Activated CD4-positive, alpha-beta T cell treated with anti-CD3 and anti-CD28 coated beads for 36 hours (primary cell): Measurements from ENCODE around the gene TTC7B. TPM values are rescaled to one million over a fixed set of nuclear protein-coding genes. Genes with fewer than 3 reads are reported as not detected.
A peak's percentile ranks its signal among the peaks of the same experiment; 100 is the strongest.

Experiments
- ATAC-seq: fragments of 200-7000 bp; cut with Tn5 transposase; one replicate; pipeline ENCODE4 v1.10.0; 2021; ENCODE audit warnings: mild to moderate bottlenecking, moderate library complexity
- CTCF ChIA-PET: fragments of 350-600 bp; sonication (Branson Sonifier 250); formaldehyde crosslinking; loops from one replicate; lab custom pipeline; 2021; ENCODE audit warnings: antibody characterized with exemption; lab: Charles Lee
- POLR2A ChIA-PET: fragments of 350-600 bp; sonication (Branson Sonifier 250); formaldehyde crosslinking; loops from one replicate; lab custom pipeline; 2021; ENCODE audit warnings: antibody characterized with exemption, inconsistent platforms; lab: Charles Lee
- DNase-seq: peaks from one replicate; pipeline ENCODE4 v3.0.0-alpha.2; 2020
- H3K27ac Mint-ChIP-seq: one replicate; pipeline ENCODE4 v1.8.0; 2021; ENCODE audit warnings: mixed read lengths
- H3K27me3 Mint-ChIP-seq: one replicate; pipeline ENCODE4 v1.8.0; 2021; ENCODE audit warnings: mixed read lengths
- H3K36me3 Mint-ChIP-seq: one replicate; pipeline ENCODE4 v1.8.0; 2021; ENCODE audit warnings: low read depth, mixed read lengths
- H3K4me1 Mint-ChIP-seq: one replicate; pipeline ENCODE4 v1.8.0; 2021; ENCODE audit warnings: mixed read lengths
- H3K4me3 Mint-ChIP-seq: one replicate; pipeline ENCODE4 v1.8.0; 2021; ENCODE audit warnings: mild to moderate bottlenecking, moderate library complexity, mixed read lengths
- H3K9me3 Mint-ChIP-seq: one replicate; pipeline ENCODE4 v1.8.0; 2021; ENCODE audit warnings: low read depth, mixed read lengths
- intact Hi-C, 2 experiments: fragments of 100-400 bp; cut with DNase I in 1 of 2; cut with micrococcal nuclease in 1 of 2; formaldehyde crosslinking; loops; one replicate each; pipeline versions ENCODE4 v1.14.2 to v1.15.1; 2022 to 2024; cut with DNase I, micrococcal nuclease
- total RNA-seq, 2 experiments: library from RNA; stranded (reverse); gene quantifications; one replicate each; pipeline ENCODE4 v1.2.3, GENCODE V29; 2021

TTC7B gene
- total RNA-seq, 2 experiments from 2014 or later, result 5.8 to 8.2 TPM

DNA sequence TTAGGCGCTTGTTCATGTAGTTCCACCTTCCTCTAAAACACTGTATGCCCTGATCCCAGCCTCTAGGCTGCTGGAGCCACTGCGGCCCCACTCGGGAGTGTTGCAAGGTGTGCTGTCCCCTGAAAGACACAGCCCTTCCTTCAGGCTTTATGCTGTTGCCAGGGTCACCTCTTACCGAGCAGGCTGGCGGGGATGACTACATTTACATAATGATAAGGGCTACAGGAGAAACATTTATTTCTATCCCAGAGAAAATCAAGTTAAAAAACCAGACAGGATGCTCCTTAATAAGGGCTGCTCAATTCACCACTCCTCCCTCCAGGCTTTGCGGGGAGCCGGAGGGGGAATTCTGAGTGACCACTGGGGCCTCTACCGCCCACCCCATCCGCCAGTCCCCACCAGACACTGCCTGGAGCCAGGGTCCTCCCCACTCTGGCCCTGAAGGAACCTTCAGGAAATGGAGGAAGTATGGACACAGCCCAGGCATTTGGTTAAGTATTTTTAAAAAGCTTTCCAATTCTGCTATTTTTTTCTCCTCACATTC lies 200.6 kb downstream of the TTC7B start:
- Mint-ChIP-seq H3K36me3 (no peaks in the 10 kb centered on the region), H3K27me3 (no peaks in the 10 kb centered on the region), H3K27ac (no peak overlapping the region), H3K4me1 (no peaks in the 10 kb centered on the region), H3K4me3 (no peak overlapping the region), H3K9me3 (no peaks in the 10 kb centered on the region)
- no peak for DNase-seq
- CTCF ChIA-PET, result interaction anchor here (0.6 to 1.0 kb wide), 4 partner anchors 81 to 396 kb away, joined by 3 to 4 read pairs (median 4); no protein-coding TSS in a partner anchor
- ATAC-seq, result no peak
- POLR2A ChIA-PET, result no interaction called here
- intact Hi-C loops, result no loop called here

- ChIA-PET CTCF (interaction anchor here (0.6 to 1.6 kb wide), 4 partner anchors 24 to 395 kb away, joined by 3 to 4 read pairs (median 4); no protein-coding TSS in a partner anchor), POLR2A (no interaction called here)
- Mint-ChIP-seq H3K4me3 (no peak overlapping the region), H3K27me3 (no peaks in the 10 kb centered on the region), H3K9me3 (no peaks in the 10 kb centered on the region), H3K27ac (no peak overlapping the region), H3K36me3 (no peaks in the 10 kb centered on the region), H3K4me1 (no peaks in the 10 kb centered on the region)
- ATAC-seq, result no peak
- no peak for DNase-seq
- intact Hi-C loops, result no loop called here
Measured at GRCh38 chr14:90614696-90615516, 201.3 kb downstream of the TTC7B start.

GRCh38 chr14:90613997-90614396 lies 202.2 kb downstream of the TTC7B start:
- no peaks in the 10 kb centered on the region for H3K9me3 Mint-ChIP-seq
- H3K27me3 Mint-ChIP-seq, result no peaks in the 10 kb centered on the region
- POLR2A ChIA-PET, result no interaction called here
- intact Hi-C loops, result no loop called here
- no peak overlapping the region for H3K4me3 Mint-ChIP-seq
- ATAC-seq (no peak), DNase-seq (no peak)
- no peak overlapping the region for H3K27ac Mint-ChIP-seq
- H3K4me1 Mint-ChIP-seq, result no peaks in the 10 kb centered on the region
- no peaks in the 10 kb centered on the region for H3K36me3 Mint-ChIP-seq
- CTCF ChIA-PET, result interaction anchor here (0.8 to 1.6 kb wide), 3 partner anchors 23 to 82 kb away, joined by 4 to 5 read pairs (median 4); no protein-coding TSS in a partner anchor

GRCh38 chr14:90613453-90613852 lies 202.8 kb downstream of the TTC7B start:
- POLR2A ChIA-PET, result no interaction called here
- Mint-ChIP-seq H3K4me3 (no peak overlapping the region), H3K9me3 (no peaks in the 10 kb centered on the region), H3K27ac (no peak overlapping the region), H3K36me3 (no peaks in the 10 kb centered on the region), H3K27me3 (no peaks in the 10 kb centered on the region), H3K4me1 (no peaks in the 10 kb centered on the region)
- DNase-seq (no peak), ATAC-seq (no peak)
- CTCF ChIA-PET, result interaction anchor here (0.8 to 1.6 kb wide), 3 partner anchors 23 to 83 kb away, joined by 4 to 5 read pairs (median 4); no protein-coding TSS in a partner anchor
- intact Hi-C loops, result no loop called here

- Mint-ChIP-seq H3K4me1 (no peaks in the 10 kb centered on the region), H3K27me3 (no peaks in the 10 kb centered on the region), H3K4me3 (no peak overlapping the region), H3K36me3 (no peaks in the 10 kb centered on the region), H3K9me3 (no peaks in the 10 kb centered on the region), H3K27ac (no peak overlapping the region)
- ChIA-PET POLR2A (no interaction called here), CTCF (no interaction called here)
- DNase-seq (no peak), ATAC-seq (no peak)
- intact Hi-C loops, result no loop called here
Measured at GRCh38 chr14:90612801-90613200, 203.4 kb downstream of the TTC7B start.

DNA sequence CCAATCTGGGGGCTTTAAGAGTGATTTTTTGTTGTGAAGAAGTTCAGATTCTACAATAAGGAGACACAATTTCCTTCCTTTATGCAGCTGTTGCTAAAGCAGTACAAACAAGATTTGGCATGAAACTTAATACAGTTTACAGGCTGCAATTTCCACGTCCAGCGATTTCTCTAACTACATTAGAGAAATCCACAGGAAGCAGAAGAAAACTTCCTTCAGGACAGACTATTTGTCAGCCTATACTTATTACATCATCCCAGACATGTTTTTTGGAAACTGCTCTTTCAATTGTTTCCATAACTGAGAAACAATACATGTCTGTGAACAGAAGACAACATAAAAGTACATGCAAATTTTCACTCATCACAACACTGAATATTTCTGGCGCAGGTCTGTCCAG lies 204.3 kb downstream of the TTC7B start:
- Mint-ChIP-seq H3K4me1 (no peaks in the 10 kb centered on the region), H3K9me3 (no peaks in the 10 kb centered on the region), H3K27ac (no peak overlapping the region), H3K36me3 (no peaks in the 10 kb centered on the region), H3K4me3 (no peak overlapping the region), H3K27me3 (no peaks in the 10 kb centered on the region)
- POLR2A ChIA-PET, result no interaction called here
- DNase-seq (no peak), ATAC-seq (no peak)
- CTCF ChIA-PET, result no interaction called here
- intact Hi-C loops, result no loop called here

- no peak overlapping the region for H3K27ac Mint-ChIP-seq
- H3K27me3 Mint-ChIP-seq, result no peaks in the 10 kb centered on the region
- H3K4me1 Mint-ChIP-seq, result no peaks in the 10 kb centered on the region
- DNase-seq (no peak), ATAC-seq (no peak)
- H3K9me3 Mint-ChIP-seq, result no peaks in the 10 kb centered on the region
- intact Hi-C loops, result no loop called here
- H3K4me3 Mint-ChIP-seq, result no peak overlapping the region
- H3K36me3 Mint-ChIP-seq, result no peaks in the 10 kb centered on the region
- POLR2A ChIA-PET, result no interaction called here
- CTCF ChIA-PET, result no interaction called here
Measured at GRCh38 chr14:90611501-90611900, 204.7 kb downstream of the TTC7B start.

DNA sequence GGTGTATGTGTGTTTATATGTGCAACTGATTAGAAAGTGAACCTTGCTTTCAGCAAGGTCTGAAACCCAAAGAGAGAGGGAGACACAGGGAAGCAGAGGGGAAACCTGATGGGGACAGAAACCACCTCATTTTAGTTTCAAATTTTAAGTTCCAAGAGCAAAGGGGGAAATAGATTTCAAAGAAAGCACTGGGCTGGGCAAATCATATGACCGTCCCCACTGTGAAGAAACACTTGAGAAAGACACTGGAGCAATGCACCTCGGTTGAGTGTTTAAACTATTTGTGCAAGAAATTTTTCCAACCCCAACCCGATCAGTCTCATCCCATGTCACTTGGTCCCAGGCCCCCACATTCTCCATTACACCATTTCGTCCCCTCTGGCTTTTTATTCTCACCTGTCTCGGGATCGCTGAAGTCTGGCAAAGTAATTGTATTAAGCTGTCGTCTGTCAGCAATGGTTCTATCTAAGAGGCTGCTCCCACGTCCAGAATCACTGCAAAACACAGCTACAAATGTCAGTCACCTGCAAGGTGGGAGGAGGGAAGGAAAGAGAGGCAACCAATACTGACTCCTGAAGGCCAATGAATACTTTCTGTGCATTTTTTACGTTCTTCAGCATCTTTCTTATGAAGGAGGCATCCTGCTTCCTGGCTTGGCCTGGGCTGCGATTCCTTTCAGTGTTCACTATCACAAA lies 205.7 kb downstream of the TTC7B start:
- H3K27me3 Mint-ChIP-seq, result peaks cover under 1% of the 10 kb centered on the region
- H3K36me3 Mint-ChIP-seq, result no peaks in the 10 kb centered on the region
- no peak for ATAC-seq
- no peak overlapping the region for H3K27ac Mint-ChIP-seq
- H3K4me1 Mint-ChIP-seq, result no peaks in the 10 kb centered on the region
- H3K4me3 Mint-ChIP-seq, result no peak overlapping the region
- intact Hi-C loops, result no loop called here
- no peak for DNase-seq
- POLR2A ChIA-PET, result no interaction called here
- no peaks in the 10 kb centered on the region for H3K9me3 Mint-ChIP-seq
- CTCF ChIA-PET, result no interaction called here

- no peaks in the 10 kb centered on the region for H3K9me3 Mint-ChIP-seq
- peaks cover 3% of the 10 kb centered on the region for H3K27me3 Mint-ChIP-seq
- no peak overlapping the region for H3K27ac Mint-ChIP-seq
- DNase-seq (no peak), ATAC-seq (no peak)
- H3K4me3 Mint-ChIP-seq, result no peak overlapping the region
- intact Hi-C loops, result no loop called here
- POLR2A ChIA-PET, result interaction anchor here (0.6 kb wide), 1 partner anchor 23 kb away, joined by 4 read pairs; no protein-coding TSS in a partner anchor
- H3K36me3 Mint-ChIP-seq, result no peaks in the 10 kb centered on the region
- no peaks in the 10 kb centered on the region for H3K4me1 Mint-ChIP-seq
- CTCF ChIA-PET, result no interaction called here
Measured at GRCh38 chr14:90609376-90609775, 206.9 kb downstream of the TTC7B start.

- DNase-seq, result no peak
- Mint-ChIP-seq H3K27ac (no peak overlapping the region), H3K36me3 (no peaks in the 10 kb centered on the region), H3K4me3 (no peak overlapping the region), H3K4me1 (no peaks in the 10 kb centered on the region), H3K27me3 (peaks cover 3% of the 10 kb centered on the region), H3K9me3 (no peaks in the 10 kb centered on the region)
- ATAC-seq, result no peak
- intact Hi-C loops, result no loop called here
- ChIA-PET POLR2A (no interaction called here), CTCF (no interaction called here)
Measured at GRCh38 chr14:90608929-90609341, 207.3 kb downstream of the TTC7B start.

DNA sequence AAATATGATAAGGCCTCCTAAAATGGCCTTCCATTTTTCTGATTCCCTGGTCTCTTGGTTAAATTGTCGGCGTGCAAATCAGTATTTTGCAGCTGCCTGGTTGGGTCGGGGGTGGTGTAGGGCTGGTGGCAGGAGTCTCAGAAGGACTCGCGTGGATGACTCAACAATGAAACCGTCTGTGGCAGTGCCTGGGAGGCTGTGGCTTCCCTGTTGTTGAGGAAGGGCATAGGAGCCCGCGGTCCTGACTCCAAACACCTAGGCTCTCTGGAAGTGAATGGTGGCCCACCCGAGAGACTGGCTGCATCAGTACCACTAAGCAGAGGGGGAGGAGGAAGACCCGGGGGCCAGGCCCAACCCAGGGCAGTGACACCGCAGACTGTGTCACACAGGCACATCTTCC lies 207.9 kb downstream of the TTC7B start:
- ChIA-PET CTCF (no interaction called here), POLR2A (no interaction called here)
- H3K27ac Mint-ChIP-seq, result no peak overlapping the region
- no peaks in the 10 kb centered on the region for H3K36me3 Mint-ChIP-seq
- H3K9me3 Mint-ChIP-seq, result no peaks in the 10 kb centered on the region
- DNase-seq, result peak; percentile 12
- no peak overlapping the region for H3K4me3 Mint-ChIP-seq
- intact Hi-C loops, result no loop called here
- H3K4me1 Mint-ChIP-seq, result no peaks in the 10 kb centered on the region
- H3K27me3 Mint-ChIP-seq, result peaks cover 3% of the 10 kb centered on the region
- ATAC-seq, result no peak
